Kidney epithelial cell (primary cell): ENCODE results near the gene THEMIS. TPM values are rescaled to one million over a fixed set of nuclear protein-coding genes. Genes with fewer than 3 reads are reported as not detected.

ENCODE experiments used
- DNase-seq: peaks from one replicate; pipeline ENCODE4 v3.0.0-alpha.2; 2010; ENCODE audit warnings: low read depth
- H3K27me3 ChIP-seq: 2 replicates; pipeline ENCODE4 v1.6.0; 2011; ENCODE audit warnings: low read length; ENCODE audit not compliant: control insufficient read depth, insufficient read depth
- H3K36me3 ChIP-seq: 2 replicates; pipeline ENCODE4 v1.5.1; 2011; ENCODE audit warnings: low read length; ENCODE audit not compliant: control insufficient read depth, insufficient read depth
- H3K4me3 ChIP-seq: 2 replicates; pipeline ENCODE4 v1.5.1; 2011; ENCODE audit warnings: low read depth, mild to moderate bottlenecking, control low read depth, low read length
- total RNA-seq: library from RNA; depleted of rRNA; stranded (reverse); fragments of >200 nt; gene quantifications from 2 replicates; pipeline ENCODE4 v1.2.3, GENCODE V29; 2015
- TF ChIP-seq, protein P1 (sequence below): IDR thresholded peaks from 2 replicates; pipeline ENCODE4 v1.5.1; 2011; ENCODE audit warnings: mild to moderate bottlenecking, moderate library complexity, low read length, control low read depth, inconsistent platforms; ENCODE audit not compliant: insufficient read depth, poor library complexity, severe bottlenecking

THEMIS gene
- total RNA-seq, 1 donor from 2014 or later = not detected

- TF ChIP-seq, protein P1, sequence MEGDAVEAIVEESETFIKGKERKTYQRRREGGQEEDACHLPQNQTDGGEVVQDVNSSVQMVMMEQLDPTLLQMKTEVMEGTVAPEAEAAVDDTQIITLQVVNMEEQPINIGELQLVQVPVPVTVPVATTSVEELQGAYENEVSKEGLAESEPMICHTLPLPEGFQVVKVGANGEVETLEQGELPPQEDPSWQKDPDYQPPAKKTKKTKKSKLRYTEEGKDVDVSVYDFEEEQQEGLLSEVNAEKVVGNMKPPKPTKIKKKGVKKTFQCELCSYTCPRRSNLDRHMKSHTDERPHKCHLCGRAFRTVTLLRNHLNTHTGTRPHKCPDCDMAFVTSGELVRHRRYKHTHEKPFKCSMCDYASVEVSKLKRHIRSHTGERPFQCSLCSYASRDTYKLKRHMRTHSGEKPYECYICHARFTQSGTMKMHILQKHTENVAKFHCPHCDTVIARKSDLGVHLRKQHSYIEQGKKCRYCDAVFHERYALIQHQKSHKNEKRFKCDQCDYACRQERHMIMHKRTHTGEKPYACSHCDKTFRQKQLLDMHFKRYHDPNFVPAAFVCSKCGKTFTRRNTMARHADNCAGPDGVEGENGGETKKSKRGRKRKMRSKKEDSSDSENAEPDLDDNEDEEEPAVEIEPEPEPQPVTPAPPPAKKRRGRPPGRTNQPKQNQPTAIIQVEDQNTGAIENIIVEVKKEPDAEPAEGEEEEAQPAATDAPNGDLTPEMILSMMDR = no peak
- no peaks in the 10 kb centered on the region for H3K27me3 ChIP-seq
- H3K36me3 ChIP-seq = no peaks in the 10 kb centered on the region
- H3K4me3 ChIP-seq = no peak overlapping the region
- DNase-seq = peak; percentile 21
Observed at GRCh38 chr6:127914240-127914639, 13.4 kb upstream of the THEMIS start.

- H3K27me3 ChIP-seq = no peaks in the 10 kb centered on the region
- no peak overlapping the region for H3K4me3 ChIP-seq
- TF ChIP-seq, protein P1 = no peak
- no peak for DNase-seq
- no peaks in the 10 kb centered on the region for H3K36me3 ChIP-seq
Observed at GRCh38 chr6:127912914-127913313, 12.1 kb upstream of the THEMIS start.

DNA sequence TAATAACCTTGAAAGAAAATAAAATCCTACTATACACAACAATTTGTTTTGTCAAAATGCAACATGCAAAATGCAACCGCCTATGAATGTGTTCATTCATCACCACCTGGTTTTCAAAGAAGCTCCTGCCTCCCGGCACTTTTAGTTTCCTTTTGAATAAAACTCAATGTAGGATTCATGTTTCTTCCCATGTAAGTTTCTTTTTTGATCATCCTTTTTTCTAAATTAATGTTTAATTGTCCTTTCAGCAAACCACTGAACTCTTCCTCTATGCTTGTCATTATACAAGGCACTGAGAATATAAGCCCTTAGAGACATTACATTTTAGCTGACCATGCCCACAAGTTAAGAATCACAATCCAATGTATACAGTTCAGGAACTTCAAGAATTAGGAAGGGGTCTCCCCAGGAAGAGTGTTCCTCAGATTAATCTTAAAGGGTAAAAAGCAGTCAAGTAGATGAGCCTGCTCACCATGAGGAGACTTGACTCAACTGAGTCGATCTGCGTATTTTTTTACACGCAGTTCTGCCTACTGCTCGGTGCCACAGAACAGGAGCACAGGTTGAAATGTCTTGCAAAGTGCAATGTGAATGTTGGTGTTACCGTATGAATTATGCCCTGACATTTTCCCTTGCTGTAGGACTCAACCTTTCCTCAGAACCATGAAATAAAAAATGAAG, 7.2 kb upstream of the THEMIS start:
- no peaks in the 10 kb centered on the region for H3K27me3 ChIP-seq
- DNase-seq = no peak
- TF ChIP-seq, protein P1 = no peak
- no peaks in the 10 kb centered on the region for H3K36me3 ChIP-seq
- no peak overlapping the region for H3K4me3 ChIP-seq

- DNase-seq = no peak
- Histone ChIP-seq H3K36me3 (no peaks in the 10 kb centered on the region), H3K27me3 (no peaks in the 10 kb centered on the region), H3K4me3 (no peak overlapping the region)
- TF ChIP-seq, protein P1 = no peak
Observed at GRCh38 chr6:127904160-127904559, 3.3 kb upstream of the THEMIS start.

DNA sequence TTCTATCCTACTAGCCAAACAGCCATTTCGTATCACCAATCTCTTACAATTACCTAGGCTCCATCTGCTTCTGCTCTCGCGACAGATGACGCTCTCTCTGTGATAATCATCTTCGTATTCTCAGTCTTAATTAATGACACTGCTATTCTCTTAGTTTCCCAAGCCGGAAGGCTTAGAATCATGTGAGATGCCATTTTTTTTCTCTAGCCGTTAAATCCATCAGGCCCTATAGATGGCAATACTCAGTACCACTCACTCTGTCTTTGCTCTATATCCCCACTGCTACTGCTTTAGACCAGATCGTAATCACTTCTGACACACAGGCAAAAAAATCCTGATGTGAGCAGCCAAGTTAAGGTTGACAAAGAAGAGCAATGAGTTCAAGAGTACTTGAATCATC, 2.1 kb upstream of the THEMIS start:
- Histone ChIP-seq H3K4me3 (no peak overlapping the region), H3K27me3 (no peaks in the 10 kb centered on the region), H3K36me3 (no peaks in the 10 kb centered on the region)
- no peak for DNase-seq
- TF ChIP-seq, protein P1 = no peak

DNA sequence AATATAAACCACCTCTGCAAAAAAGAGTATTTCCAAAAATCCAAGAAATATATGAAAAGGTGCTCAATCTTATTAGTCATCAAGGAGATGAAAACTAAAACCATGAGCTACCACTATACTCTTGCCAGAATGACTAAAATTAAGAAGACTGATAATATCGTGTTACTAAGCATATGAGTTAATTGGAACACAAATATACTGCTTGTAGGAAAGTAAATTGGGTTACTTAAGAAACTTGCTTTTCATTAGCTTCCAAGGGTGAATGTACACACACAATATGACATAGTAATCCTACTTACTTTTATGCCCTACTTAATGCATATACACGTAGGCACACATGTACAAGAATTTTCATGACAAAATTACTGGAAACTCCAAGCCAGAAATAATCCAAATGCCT, 3.4 kb downstream of the THEMIS start:
- no peak for DNase-seq
- Histone ChIP-seq H3K27me3 (no peaks in the 10 kb centered on the region), H3K36me3 (no peaks in the 10 kb centered on the region), H3K4me3 (no peak overlapping the region)
- TF ChIP-seq, protein P1 = no peak
